Measurements from ENCODE around the gene CLDN19.

DNA sequence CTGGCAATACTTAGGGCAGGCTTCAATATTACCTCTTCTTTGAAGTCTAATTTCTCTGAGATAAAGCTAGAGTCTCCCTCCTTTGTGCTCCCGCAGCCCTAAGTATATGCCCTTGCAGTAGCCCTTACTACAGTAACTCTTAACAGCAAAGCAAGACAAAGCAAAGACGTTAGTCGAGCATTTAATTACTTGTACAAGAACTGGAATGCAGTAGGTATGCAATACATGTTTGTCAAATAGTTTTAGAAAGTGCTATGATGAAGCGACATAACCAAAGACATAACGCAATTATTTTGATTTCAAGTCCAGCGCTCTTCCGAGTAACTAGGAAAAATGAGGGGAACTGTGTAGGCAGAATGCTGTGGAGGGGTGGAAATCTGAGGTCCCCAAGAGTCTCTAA, 25.2 kb upstream of the CLDN19 start:
- no peak for TF ChIP-seq CTCF (IDR thresholded peaks at IDR 0.05)
- no peak for TF ChIP-seq POLR2A (IDR thresholded peaks at IDR 0.05)
